ENCODE results near the gene MRPS18C. TPM values are rescaled to one million over a fixed set of nuclear protein-coding genes. Genes with fewer than 3 reads are reported as not detected.
A peak's percentile ranks its signal among the peaks of the same experiment; 100 is the strongest.

Gene MRPS18C
- total and polyA plus RNA-seq, 10 donors: 18.9 to 40.7 (median 33.4) TPM

DNA sequence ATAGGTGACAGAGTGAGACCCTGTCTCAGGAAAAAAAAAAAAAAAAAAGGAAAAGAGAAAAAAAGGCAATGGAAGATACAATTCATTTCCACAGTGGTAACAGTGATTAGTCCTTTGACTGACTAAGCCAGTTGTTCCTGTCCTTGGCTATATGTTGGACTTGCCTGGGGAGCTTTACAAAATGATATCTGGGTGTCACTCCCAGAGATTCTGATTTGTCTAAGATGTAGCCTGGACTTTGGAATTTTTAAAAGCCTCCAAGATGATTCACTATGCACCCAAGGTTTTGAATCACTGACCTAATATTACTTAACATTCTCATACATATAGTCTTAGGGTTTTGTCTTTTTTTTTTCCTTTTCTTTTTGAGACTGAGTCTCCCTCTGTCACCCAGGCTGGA lies 17.1 kb upstream of the MRPS18C start:
- H3K27ac ChIP-seq: no peak overlapping the region
- DNase-seq: no peak
- H3K27me3 ChIP-seq (replicated peaks in 1 of 7): no peaks in the 10 kb centered on the region
- TF ChIP-seq POLR2A (IDR thresholded peaks at IDR 0.05) (no peak), POLR2AphosphoS5 (IDR thresholded peaks at IDR 0.05) (no peak)
- TF ChIP-seq, protein P1, sequence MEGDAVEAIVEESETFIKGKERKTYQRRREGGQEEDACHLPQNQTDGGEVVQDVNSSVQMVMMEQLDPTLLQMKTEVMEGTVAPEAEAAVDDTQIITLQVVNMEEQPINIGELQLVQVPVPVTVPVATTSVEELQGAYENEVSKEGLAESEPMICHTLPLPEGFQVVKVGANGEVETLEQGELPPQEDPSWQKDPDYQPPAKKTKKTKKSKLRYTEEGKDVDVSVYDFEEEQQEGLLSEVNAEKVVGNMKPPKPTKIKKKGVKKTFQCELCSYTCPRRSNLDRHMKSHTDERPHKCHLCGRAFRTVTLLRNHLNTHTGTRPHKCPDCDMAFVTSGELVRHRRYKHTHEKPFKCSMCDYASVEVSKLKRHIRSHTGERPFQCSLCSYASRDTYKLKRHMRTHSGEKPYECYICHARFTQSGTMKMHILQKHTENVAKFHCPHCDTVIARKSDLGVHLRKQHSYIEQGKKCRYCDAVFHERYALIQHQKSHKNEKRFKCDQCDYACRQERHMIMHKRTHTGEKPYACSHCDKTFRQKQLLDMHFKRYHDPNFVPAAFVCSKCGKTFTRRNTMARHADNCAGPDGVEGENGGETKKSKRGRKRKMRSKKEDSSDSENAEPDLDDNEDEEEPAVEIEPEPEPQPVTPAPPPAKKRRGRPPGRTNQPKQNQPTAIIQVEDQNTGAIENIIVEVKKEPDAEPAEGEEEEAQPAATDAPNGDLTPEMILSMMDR (IDR thresholded peaks at IDR 0.05 in 8 of 11, conservative IDR thresholded peaks at IDR 0.05 in 3 of 11): no peak
- no peak overlapping the region for H3K4me3 ChIP-seq
- intact Hi-C loops (cut with DNase I; ENCODE audit: low total_unique reads): no loop called here
- no peaks in the 10 kb centered on the region for H3K9me3 ChIP-seq
- H3K4me1 ChIP-seq: peaks cover 0 to 8% (median 0%) of the 10 kb centered on the region in 6 donors
- peaks cover 0 to 99% (median 57%) of the 10 kb centered on the region in 6 donors for H3K36me3 ChIP-seq

DNA sequence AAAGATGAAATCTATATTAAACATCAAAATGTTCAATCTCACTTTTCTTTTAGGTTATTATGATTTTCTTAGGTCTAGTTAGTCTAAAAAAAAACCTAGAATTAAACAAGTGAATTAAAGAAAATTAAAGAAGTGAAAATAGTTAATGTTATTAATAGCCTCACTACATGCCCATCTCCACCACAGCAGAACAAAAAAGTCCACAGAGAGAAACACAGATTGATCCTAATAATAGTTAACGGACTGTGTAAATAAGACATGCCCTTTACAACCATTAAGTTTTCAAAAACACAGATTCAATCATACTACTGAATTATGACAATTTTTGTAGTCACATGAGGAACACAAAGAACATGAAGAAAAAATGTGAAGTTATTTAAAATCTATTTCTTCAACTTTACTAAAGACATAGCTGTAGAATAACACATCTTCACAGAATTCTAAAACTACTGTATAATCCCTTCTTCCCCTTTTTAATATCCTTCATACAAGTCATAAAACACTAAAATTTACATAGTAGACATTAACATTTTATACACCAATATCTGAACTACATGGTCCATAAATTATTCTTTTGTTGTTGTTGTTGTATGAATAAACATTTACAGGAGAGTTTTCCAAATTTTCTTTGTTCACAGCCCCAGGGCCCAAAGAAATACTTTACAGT lies 15.6 kb upstream of the MRPS18C start:
- TF ChIP-seq POLR2A (IDR thresholded peaks at IDR 0.05): no peak
- TF ChIP-seq, protein P1 (IDR thresholded peaks at IDR 0.05 in 8 of 11, conservative IDR thresholded peaks at IDR 0.05 in 3 of 11): no peak
- TF ChIP-seq POLR2AphosphoS5 (IDR thresholded peaks at IDR 0.05): no peak

GRCh38 chr4:83440899-83441298 lies 15.0 kb upstream of the MRPS18C start:
- intact Hi-C loops (cut with DNase I; ENCODE audit: low total_unique reads): no loop called here
- no peak for DNase-seq
- Histone ChIP-seq H3K4me1 (peaks cover 0 to 8% (median 0%) of the 10 kb centered on the region in 6 donors), H3K4me3 (no peak overlapping the region), H3K36me3 (peaks cover 5 to 100% (median 65%) of the 10 kb centered on the region in 6 donors), H3K9me3 (no peaks in the 10 kb centered on the region), H3K27ac (no peak overlapping the region), H3K27me3 (replicated peaks in 1 of 7) (no peaks in the 10 kb centered on the region)
- 73 to 83% (median 78%) methylated on average over 3 of the region's 3 CpGs for WGBS, 5 donors
- TF ChIP-seq, protein P1 (IDR thresholded peaks at IDR 0.05 in 8 of 11, conservative IDR thresholded peaks at IDR 0.05 in 3 of 11): no peak
- TF ChIP-seq POLR2AphosphoS5 (IDR thresholded peaks at IDR 0.05) (no peak), POLR2A (IDR thresholded peaks at IDR 0.05) (no peak)

More for the DNA sequence above, 15.6 kb upstream of the MRPS18C start:
- 67 to 78% (median 76%) methylated on average over 1 of the region's 1 CpG for WGBS, 5 donors
- Histone ChIP-seq H3K27ac (no peak overlapping the region), H3K4me1 (peaks cover 0 to 8% (median 0%) of the 10 kb centered on the region in 6 donors), H3K27me3 (replicated peaks in 1 of 7) (no peaks in the 10 kb centered on the region), H3K9me3 (no peaks in the 10 kb centered on the region), H3K36me3 (peaks cover 5 to 99% (median 61%) of the 10 kb centered on the region in 6 donors), H3K4me3 (no peak overlapping the region)
- intact Hi-C loops (cut with DNase I; ENCODE audit: low total_unique reads): no loop called here
- no peak for DNase-seq

DNA sequence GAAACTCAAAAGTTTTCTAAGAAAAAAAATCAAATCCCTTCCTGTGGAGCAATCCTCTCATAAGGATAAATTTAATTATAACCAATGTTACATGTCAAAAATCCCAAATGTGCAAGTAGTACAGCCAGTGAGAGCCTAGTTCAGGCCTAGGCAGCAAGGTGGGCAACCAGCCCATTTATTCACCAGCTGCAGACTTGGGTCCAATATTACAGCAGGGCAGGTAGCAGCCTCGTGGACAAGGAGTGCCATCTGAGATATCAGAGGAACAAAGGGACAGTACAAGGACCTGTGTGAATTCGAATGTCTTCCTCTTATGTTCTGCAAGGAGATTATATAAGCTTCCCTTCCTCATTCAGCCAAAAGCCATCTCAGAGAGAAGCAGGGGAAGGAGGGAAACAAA lies 6.8 kb upstream of the MRPS18C start:
- H3K36me3 ChIP-seq: peaks cover 4 to 81% (median 37%) of the 10 kb centered on the region in 6 donors
- WGBS, 5 donors: 53 to 71% (median 66%) methylated on average over 2 of the region's 2 CpGs
- intact Hi-C loops (cut with DNase I; ENCODE audit: low total_unique reads): no loop called here

More for the DNA sequence above, 6.8 kb upstream of the MRPS18C start:
- Histone ChIP-seq H3K4me3 (no peak overlapping the region), H3K9me3 (no peaks in the 10 kb centered on the region), H3K4me1 (peaks cover 6 to 24% (median 10%) of the 10 kb centered on the region in 6 donors), H3K27me3 (replicated peaks in 1 of 7) (no peaks in the 10 kb centered on the region), H3K27ac (no peak overlapping the region)
- no peak for TF ChIP-seq POLR2A (IDR thresholded peaks at IDR 0.05)
- TF ChIP-seq, protein P1 (IDR thresholded peaks at IDR 0.05 in 8 of 11, conservative IDR thresholded peaks at IDR 0.05 in 3 of 11): no peak
- TF ChIP-seq POLR2AphosphoS5 (IDR thresholded peaks at IDR 0.05): peak in 1 of 3 donors; percentile 26
- no peak for DNase-seq
